B cell (primary cell): Measurements from ENCODE around the gene ZMAT5. TPM values are rescaled to one million over a fixed set of nuclear protein-coding genes. Genes with fewer than 3 reads are reported as not detected.

Experiments used
- ATAC-seq: fragments of 200-7000 bp; cut with Tn5 transposase; one replicate; pipeline ENCODE4 v1.10.0; 2021; ENCODE audit warnings: low read depth, mild to moderate bottlenecking, moderate number of reproducible peaks, moderate library complexity
- CTCF ChIA-PET: fragments of 350-600 bp; sonication (Branson Sonifier 250); formaldehyde crosslinking; loops from one replicate; lab custom pipeline; 2021; ENCODE audit warnings: antibody characterized with exemption, inconsistent platforms; lab: Charles Lee
- POLR2A ChIA-PET: fragments of 350-600 bp; sonication (Branson Sonifier 250); formaldehyde crosslinking; loops from one replicate; lab custom pipeline; 2021; ENCODE audit warnings: antibody characterized with exemption; lab: Charles Lee
- DNase-seq: peaks from one replicate; pipeline ENCODE4 v3.0.0; 2013
- H2AFZ ChIP-seq: 2 replicates; pipeline ENCODE4 v1.6.1; 2012; ENCODE audit warnings: mild to moderate bottlenecking, low read depth, low read length; ENCODE audit not compliant: insufficient read depth, poor library complexity, severe bottlenecking
- H3K27ac ChIP-seq, 2 donors: 1 replicate in 1 of 2; 2 replicates in 1 of 2; pipeline ENCODE4 v1.5.1; 2012 to 2013; ENCODE audit warnings: low read length in 2 of 2, mild to moderate bottlenecking in 2 of 2, moderate library complexity in 1 of 2
- H3K27me3 ChIP-seq, 4 experiments: fragments of 200-600 bp in 1 of 4; sonication (generic) in 1 of 4; replicated peaks in 1 of 4; 1 replicate in 2 of 4; 2 replicates in 2 of 4; pipeline versions ENCODE4 v1.6.1 to v1.7.0; 2013 to 2016; ENCODE audit warnings: low read length in 3 of 4, mild to moderate bottlenecking in 2 of 4, mixed read lengths in 1 of 4, moderate library complexity in 1 of 4; ENCODE audit not compliant: insufficient read depth in 4 of 4, control insufficient read depth in 3 of 4; ENCODE audit errors: control extremely low read depth in 1 of 4
- H3K36me3 ChIP-seq, 2 experiments: replicated peaks in 1 of 2; 1 replicate in 1 of 2; 2 replicates in 1 of 2; pipeline versions ENCODE4 v1.6.1 to v1.7.1; 2013; ENCODE audit warnings: low read length in 1 of 2; ENCODE audit not compliant: insufficient read depth in 2 of 2, control insufficient read depth in 1 of 2; ENCODE audit errors: control extremely low read depth in 1 of 2, extremely low read depth in 1 of 2
- H3K4me1 ChIP-seq, 2 donors: fragments of 200-600 bp in 1 of 2; sonication (generic) in 1 of 2; 1 replicate in 1 of 2; 2 replicates in 1 of 2; pipeline versions ENCODE4 v1.5.1 to v1.6.1; 2013 to 2017; ENCODE audit warnings: low read length in 2 of 2; ENCODE audit not compliant: control insufficient read depth in 2 of 2, insufficient read depth in 2 of 2
- H3K4me2 ChIP-seq: replicated peaks from 2 replicates; pipeline ENCODE3; 2012; ENCODE audit warnings: mild to moderate bottlenecking, low read depth, low read length; ENCODE audit not compliant: poor library complexity, severe bottlenecking
- H3K4me3 ChIP-seq, 5 experiments: fragments of 200-600 bp in 1 of 5; sonication (generic) in 1 of 5; 1 replicate in 3 of 5; 2 replicates in 2 of 5; pipeline versions ENCODE4 v1.5.1 to v1.7.0; 2011 to 2016; ENCODE audit warnings: low read length in 4 of 5, mild to moderate bottlenecking in 4 of 5, low read depth in 2 of 5, control low read depth in 1 of 5, moderate library complexity in 1 of 5; ENCODE audit not compliant: insufficient read depth in 1 of 5; ENCODE audit errors: control extremely low read depth in 1 of 5, extremely low read depth in 1 of 5
- H3K79me2 ChIP-seq: fragments of 200-600 bp; sonication (generic); one replicate; pipeline ENCODE4 v1.6.0; 2016; ENCODE audit warnings: low read length; ENCODE audit not compliant: control insufficient read depth, insufficient read depth
- H3K9ac ChIP-seq: fragments of 200-600 bp; sonication (generic); 2 replicates; pipeline ENCODE4 v1.6.1; 2017; ENCODE audit warnings: mild to moderate bottlenecking, low read length, moderate library complexity
- H3K9me3 ChIP-seq, 3 donors: one replicate each; pipeline versions ENCODE4 v1.6.1 to v1.7.1; 2013; ENCODE audit warnings: low read length in 2 of 3; ENCODE audit not compliant: control insufficient read depth in 2 of 3, insufficient read depth in 1 of 3; ENCODE audit errors: control extremely low read depth in 1 of 3
- H4K20me1 ChIP-seq: 2 replicates; pipeline ENCODE4 v1.6.0; 2012; ENCODE audit warnings: mild to moderate bottlenecking, low read length; ENCODE audit not compliant: insufficient read depth, control insufficient read depth, poor library complexity, severe bottlenecking
- H3K27ac Mint-ChIP-seq: one replicate; pipeline ENCODE4 v1.8.0; 2021; ENCODE audit warnings: mixed read lengths
- H3K27me3 Mint-ChIP-seq: one replicate; pipeline ENCODE4 v1.8.0; 2021; ENCODE audit warnings: mixed read lengths
- H3K4me1 Mint-ChIP-seq: one replicate; pipeline ENCODE4 v1.8.0; 2021; ENCODE audit warnings: mixed read lengths
- H3K4me3 Mint-ChIP-seq: one replicate; pipeline ENCODE4 v1.8.0; 2021; ENCODE audit warnings: mixed read lengths
- H3K9me3 Mint-ChIP-seq: one replicate; pipeline ENCODE4 v1.8.0; 2022; ENCODE audit warnings: mixed read lengths; ENCODE audit not compliant: insufficient read depth
- EZH2 ChIP-seq: IDR thresholded peaks from 2 replicates; pipeline ENCODE4 v1.6.1; 2012; ENCODE audit warnings: borderline replicate concordance, low read depth, mild to moderate bottlenecking, moderate library complexity, low read length; ENCODE audit not compliant: insufficient read depth, poor library complexity, severe bottlenecking
- WGBS: methylation state at CpG from one replicate; pipeline ENCODE4 v1.1.5; 2013; ENCODE audit warnings: missing lambda C conversion rate; ENCODE audit not compliant: insufficient coverage; 5-methylcytosine and 5-hydroxymethylcytosine counted together
- intact Hi-C: fragments of 100-400 bp; cut with micrococcal nuclease; formaldehyde crosslinking; loops from one replicate; pipeline ENCODE4 v1.10.0; 2022
- polyA plus RNA-seq: library from polyadenylated mRNA; depleted of rRNA; stranded (reverse); fragments of >200 nt; gene quantifications from 2 replicates; pipeline ENCODE4 v1.2.3, GENCODE V29; 2012
- total RNA-seq, 2 donors: library from RNA; stranded (reverse); fragments of 120-200 nt in 1 of 2; gene quantifications; 1 replicate in 1 of 2; 2 replicates in 1 of 2; pipeline versions ENCODE4 v1.2.3 to v1.2.4, GENCODE V29; 2013 to 2022
- TF ChIP-seq, protein P1 (sequence below): fragments of 200-600 bp; IDR thresholded peaks from one replicate; pipeline ENCODE4 v1.8.0; 2022; ENCODE audit warnings: antibody characterized with exemption, mild to moderate bottlenecking

ZMAT5 gene
- total and polyA plus RNA-seq, 2 donors (not counting 1 experiment from before 2014, with no cell fraction given), result 17.8 to 26.3 TPM

DNA sequence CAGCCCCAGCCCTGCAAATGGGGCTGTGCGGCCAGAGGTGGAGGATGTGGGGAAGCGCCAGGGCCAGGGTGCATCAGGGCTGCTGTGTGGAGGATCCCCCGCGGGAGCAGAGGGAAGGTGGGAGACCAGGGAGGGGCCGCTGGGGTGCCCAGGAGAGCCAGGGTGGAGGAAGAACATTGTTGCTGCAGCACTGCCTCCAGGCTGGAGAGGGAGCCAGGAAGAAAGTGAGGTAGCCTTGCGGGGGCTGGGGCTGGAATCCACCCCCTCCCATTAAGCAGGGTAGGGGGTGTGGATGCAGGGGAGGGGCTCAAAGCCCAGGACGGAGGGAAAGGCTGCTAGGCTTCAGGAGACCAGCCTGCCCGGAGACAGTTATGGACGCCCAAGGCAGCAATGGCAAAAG is 32.0 kb downstream of the ZMAT5 start:
- DNase-seq (no peak), ATAC-seq (no peak)
- no peaks in the 10 kb centered on the region for H3K4me1 Mint-ChIP-seq
- no peaks in the 10 kb centered on the region for H3K9me3 Mint-ChIP-seq
- TF ChIP-seq, protein P1, sequence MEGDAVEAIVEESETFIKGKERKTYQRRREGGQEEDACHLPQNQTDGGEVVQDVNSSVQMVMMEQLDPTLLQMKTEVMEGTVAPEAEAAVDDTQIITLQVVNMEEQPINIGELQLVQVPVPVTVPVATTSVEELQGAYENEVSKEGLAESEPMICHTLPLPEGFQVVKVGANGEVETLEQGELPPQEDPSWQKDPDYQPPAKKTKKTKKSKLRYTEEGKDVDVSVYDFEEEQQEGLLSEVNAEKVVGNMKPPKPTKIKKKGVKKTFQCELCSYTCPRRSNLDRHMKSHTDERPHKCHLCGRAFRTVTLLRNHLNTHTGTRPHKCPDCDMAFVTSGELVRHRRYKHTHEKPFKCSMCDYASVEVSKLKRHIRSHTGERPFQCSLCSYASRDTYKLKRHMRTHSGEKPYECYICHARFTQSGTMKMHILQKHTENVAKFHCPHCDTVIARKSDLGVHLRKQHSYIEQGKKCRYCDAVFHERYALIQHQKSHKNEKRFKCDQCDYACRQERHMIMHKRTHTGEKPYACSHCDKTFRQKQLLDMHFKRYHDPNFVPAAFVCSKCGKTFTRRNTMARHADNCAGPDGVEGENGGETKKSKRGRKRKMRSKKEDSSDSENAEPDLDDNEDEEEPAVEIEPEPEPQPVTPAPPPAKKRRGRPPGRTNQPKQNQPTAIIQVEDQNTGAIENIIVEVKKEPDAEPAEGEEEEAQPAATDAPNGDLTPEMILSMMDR, result no peak
- TF ChIP-seq EZH2, result no peak
- Histone ChIP-seq H3K4me2 (no peak overlapping the region), H3K4me1 (no peaks in the 10 kb centered on the region), H3K9ac (no peak overlapping the region), H2AFZ (no peak overlapping the region), H4K20me1 (no peaks in the 10 kb centered on the region), H3K36me3 (peaks cover 0 to 7% of the 10 kb centered on the region in 2 experiments), H3K79me2 (no peaks in the 10 kb centered on the region), H3K4me3 (no peak overlapping the region), H3K27ac (no peak overlapping the region), H3K9me3 (peaks cover 0 to 3% (median 0%) of the 10 kb centered on the region in 3 donors), H3K27me3 (no peaks in the 10 kb centered on the region)
- CTCF ChIA-PET, result no interaction called here
- POLR2A ChIA-PET, result no interaction called here
- H3K4me3 Mint-ChIP-seq, result no peak overlapping the region
- no peaks in the 10 kb centered on the region for H3K27me3 Mint-ChIP-seq
- intact Hi-C loops, result no loop called here
- WGBS, result 92% methylated on average over 6 of the region's 9 CpGs
- no peak overlapping the region for H3K27ac Mint-ChIP-seq

DNA sequence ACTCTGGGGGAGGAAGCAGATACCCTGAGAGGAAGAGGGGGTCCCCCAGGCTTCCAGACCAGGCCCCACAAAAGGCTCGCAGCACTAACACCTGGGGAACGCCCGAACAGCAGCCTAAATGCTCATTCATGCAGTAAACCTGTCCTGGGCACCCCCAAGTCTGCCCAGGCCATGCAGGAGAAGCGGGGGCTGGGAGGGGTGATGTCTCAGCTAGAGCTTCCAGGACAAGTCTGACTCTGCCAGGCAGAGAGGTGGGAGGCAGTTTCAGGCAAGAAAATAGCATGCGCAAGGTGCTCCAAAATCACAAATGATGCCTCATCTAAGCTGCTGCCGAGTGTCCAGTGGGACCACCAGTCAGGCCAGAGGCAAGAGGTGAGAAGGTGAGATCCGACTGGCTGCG is 32.4 kb downstream of the ZMAT5 start:
- H3K79me2 ChIP-seq, result no peaks in the 10 kb centered on the region
- Mint-ChIP-seq H3K4me3 (no peak overlapping the region), H3K27ac (no peak overlapping the region), H3K27me3 (no peaks in the 10 kb centered on the region), H3K9me3 (no peaks in the 10 kb centered on the region), H3K4me1 (no peaks in the 10 kb centered on the region)
- ATAC-seq (no peak), DNase-seq (no peak)
- WGBS, result 77% methylated on average over 8 of the region's 8 CpGs
- TF ChIP-seq, protein P1, result no peak
- no peak for TF ChIP-seq EZH2
- POLR2A ChIA-PET, result no interaction called here
- H2AFZ ChIP-seq, result no peak overlapping the region
- peaks cover 0 to 3% of the 10 kb centered on the region in 2 experiments for H3K36me3 ChIP-seq
- CTCF ChIA-PET, result no interaction called here
- no peak overlapping the region for H3K9ac ChIP-seq
- H3K4me2 ChIP-seq, result no peak overlapping the region
- intact Hi-C loops, result no loop called here
- no peak overlapping the region for H3K4me3 ChIP-seq
- H3K4me1 ChIP-seq, result no peaks in the 10 kb centered on the region
- H3K27ac ChIP-seq, result no peak overlapping the region
- H3K9me3 ChIP-seq, result no peaks in the 10 kb centered on the region
- no peaks in the 10 kb centered on the region for H4K20me1 ChIP-seq
- no peaks in the 10 kb centered on the region for H3K27me3 ChIP-seq
